BLaER1 (cell line): ENCODE measurements around the gene UBXN7.
"Not testable (repeated sequence)": the region's sequence is repeated elsewhere in the genome, so short reads cannot be mapped to it uniquely, and the experiment has no call there.

Experiments
- H3K27ac ChIP-seq: shearing (Covaris generic); formaldehyde crosslinking; 2 replicates; pipeline ENCODE4 v1.8.1; 2022
- H3K27me3 ChIP-seq: shearing (Covaris generic); formaldehyde crosslinking; 2 replicates; pipeline ENCODE4 v1.8.1; 2022
- H3K36me3 ChIP-seq: shearing (Covaris generic); formaldehyde crosslinking; 2 replicates; pipeline ENCODE4 v1.8.1; 2022
- H3K4me1 ChIP-seq: shearing (Covaris generic); formaldehyde crosslinking; 2 replicates; pipeline ENCODE4 v1.8.1; 2022
- H3K4me2 ChIP-seq: shearing (Covaris generic); formaldehyde crosslinking; 2 replicates; pipeline ENCODE4 v1.8.1; 2022
- H3K4me3 ChIP-seq: shearing (Covaris generic); formaldehyde crosslinking; 2 replicates; pipeline ENCODE4 v1.8.1; 2022
- H3K9ac ChIP-seq: shearing (Covaris generic); formaldehyde crosslinking; 2 replicates; pipeline ENCODE4 v1.8.1; 2022
- H3K9me3 ChIP-seq: shearing (Covaris generic); formaldehyde crosslinking; 2 replicates; pipeline ENCODE4 v1.8.1; 2022
- H4K20me1 ChIP-seq: shearing (Covaris generic); formaldehyde crosslinking; 2 replicates; pipeline ENCODE4 v1.8.1; 2022
- Cebpa-rat ChIP-seq: shearing (Covaris generic); IDR thresholded peaks from 2 replicates; pipeline ENCODE4 v1.8.1; 2022

Gene UBXN7

GRCh38 chr3:196397941-196398340, 34.3 kb downstream of the UBXN7 start:
- no peak for TF ChIP-seq Cebpa-rat
- H3K9me3 ChIP-seq = no peaks in the 10 kb centered on the region
- H3K27me3 ChIP-seq = no peaks in the 10 kb centered on the region
- no peak overlapping the region for H3K4me3 ChIP-seq
- no peak overlapping the region for H3K27ac ChIP-seq
- H3K4me2 ChIP-seq = no peak overlapping the region
- peaks cover 92% of the 10 kb centered on the region for H3K36me3 ChIP-seq
- no peaks in the 10 kb centered on the region for H3K4me1 ChIP-seq
- H3K9ac ChIP-seq = no peak overlapping the region
- peaks cover 57% of the 10 kb centered on the region; the same call in 1 of the 2 replicates for H4K20me1 ChIP-seq

- H3K4me3 ChIP-seq = no peak overlapping the region
- no peak overlapping the region for H3K9ac ChIP-seq
- H3K27me3 ChIP-seq = no peaks in the 10 kb centered on the region
- TF ChIP-seq Cebpa-rat = no peak
- H3K36me3 ChIP-seq = peaks cover 85% of the 10 kb centered on the region
- H4K20me1 ChIP-seq = 0 out of 2 replicates have a peak, but pooled peaks cover 10% of the 10 kb centered on the region
- no peak overlapping the region for H3K27ac ChIP-seq
- no peak overlapping the region for H3K4me2 ChIP-seq
- H3K4me1 ChIP-seq = no peaks in the 10 kb centered on the region
- peaks cover 45% of the 10 kb centered on the region for H3K9me3 ChIP-seq
These were observed 42.1 kb downstream of the UBXN7 start for GRCh38 chr3:196390116-196390515.

- no peak overlapping the region for H3K9ac ChIP-seq
- no peaks in the 10 kb centered on the region for H4K20me1 ChIP-seq
- H3K9me3 ChIP-seq = peaks cover 54% of the 10 kb centered on the region
- H3K4me1 ChIP-seq = no peaks in the 10 kb centered on the region
- no peak for TF ChIP-seq Cebpa-rat
- no peak overlapping the region for H3K27ac ChIP-seq
- no peak overlapping the region for H3K4me2 ChIP-seq
- H3K27me3 ChIP-seq = no peaks in the 10 kb centered on the region
- H3K4me3 ChIP-seq = no peak overlapping the region
- peaks cover 86% of the 10 kb centered on the region for H3K36me3 ChIP-seq
These were observed 43.3 kb downstream of the UBXN7 start for GRCh38 chr3:196388956-196389355.

- peaks cover 78% of the 10 kb centered on the region for H3K36me3 ChIP-seq
- not testable (repeated sequence) for H3K4me3 ChIP-seq, H3K4me2 ChIP-seq
These were observed 44.3 kb downstream of the UBXN7 start for GRCh38 chr3:196387941-196388340.

GRCh38 chr3:196386797-196387196, 45.4 kb downstream of the UBXN7 start:
- H3K9me3 ChIP-seq = peaks cover 60% of the 10 kb centered on the region
- not testable (repeated sequence) for H3K27me3 ChIP-seq, H3K9ac ChIP-seq, H3K4me3 ChIP-seq, H3K4me2 ChIP-seq, H3K27ac ChIP-seq, H4K20me1 ChIP-seq, H3K4me1 ChIP-seq
- peaks cover 69% of the 10 kb centered on the region for H3K36me3 ChIP-seq

More at GRCh38 chr3:196387941-196388340, 44.3 kb downstream of the UBXN7 start:
- not testable (repeated sequence) for H4K20me1 ChIP-seq, H3K9ac ChIP-seq, H3K27me3 ChIP-seq, H3K27ac ChIP-seq, H3K4me1 ChIP-seq
- peaks cover 57% of the 10 kb centered on the region for H3K9me3 ChIP-seq

GRCh38 chr3:196386034-196386433, 46.2 kb downstream of the UBXN7 start:
- H4K20me1 ChIP-seq, H3K4me3 ChIP-seq, H3K27me3 ChIP-seq, H3K9ac ChIP-seq, H3K27ac ChIP-seq, H3K4me1 ChIP-seq, H3K4me2 ChIP-seq: not testable (repeated sequence)
- H3K9me3 ChIP-seq = peaks cover 67% of the 10 kb centered on the region
- peaks cover 69% of the 10 kb centered on the region for H3K36me3 ChIP-seq

- H3K4me2 ChIP-seq, H4K20me1 ChIP-seq, H3K4me1 ChIP-seq, H3K27ac ChIP-seq, H3K9ac ChIP-seq, H3K27me3 ChIP-seq: not testable (repeated sequence)
- peaks cover 69% of the 10 kb centered on the region for H3K36me3 ChIP-seq
- H3K9me3 ChIP-seq = peaks cover 73% of the 10 kb centered on the region
- 0 out of 2 replicates have a peak overlapping the region, but pooled peaks have one; percentile 11 for H3K4me3 ChIP-seq
These were observed 46.8 kb downstream of the UBXN7 start for GRCh38 chr3:196385446-196385845.

GRCh38 chr3:196378146-196378841, 53.9 kb downstream of the UBXN7 start:
- Histone ChIP-seq H3K4me1 (peaks cover 4% of the 10 kb centered on the region; the same call in 1 of the 2 replicates), H3K27ac (no peak overlapping the region), H3K4me2 (no peak overlapping the region), H3K36me3 (peaks cover 69% of the 10 kb centered on the region), H3K4me3 (no peak overlapping the region), H3K9me3 (peaks cover 35% of the 10 kb centered on the region), H3K9ac (no peak overlapping the region), H3K27me3 (no peaks in the 10 kb centered on the region), H4K20me1 (peaks cover 17% of the 10 kb centered on the region; the same call in 1 of the 2 replicates)
- TF ChIP-seq Cebpa-rat = no peak

GRCh38 chr3:196377321-196377720, 54.9 kb downstream of the UBXN7 start:
- Histone ChIP-seq H3K4me1 (peaks cover 4% of the 10 kb centered on the region; the same call in 1 of the 2 replicates), H4K20me1 (peaks cover 27% of the 10 kb centered on the region; the same call in 1 of the 2 replicates), H3K4me3 (no peak overlapping the region), H3K27me3 (no peaks in the 10 kb centered on the region), H3K9ac (no peak overlapping the region), H3K27ac (no peak overlapping the region), H3K4me2 (no peak overlapping the region), H3K36me3 (peaks cover 73% of the 10 kb centered on the region), H3K9me3 (peaks cover 29% of the 10 kb centered on the region)
- no peak for TF ChIP-seq Cebpa-rat

GRCh38 chr3:196365736-196366135, 66.5 kb downstream of the UBXN7 start:
- TF ChIP-seq Cebpa-rat = no peak
- no peak overlapping the region for H3K4me3 ChIP-seq
- peaks cover 48% of the 10 kb centered on the region for H4K20me1 ChIP-seq
- no peaks in the 10 kb centered on the region for H3K9me3 ChIP-seq
- peaks cover 13% of the 10 kb centered on the region for H3K4me1 ChIP-seq
- H3K27me3 ChIP-seq = no peaks in the 10 kb centered on the region
- no peak overlapping the region for H3K9ac ChIP-seq
- peaks cover 89% of the 10 kb centered on the region for H3K36me3 ChIP-seq
- no peak overlapping the region for H3K27ac ChIP-seq
- no peak overlapping the region for H3K4me2 ChIP-seq

GRCh38 chr3:196360586-196360985, 71.6 kb downstream of the UBXN7 start:
- Histone ChIP-seq H3K27me3 (no peaks in the 10 kb centered on the region), H3K4me2 (no peak overlapping the region), H3K4me1 (peaks cover 26% of the 10 kb centered on the region), H3K9ac (no peak overlapping the region), H3K4me3 (no peak overlapping the region), H3K36me3 (peaks cover 86% of the 10 kb centered on the region), H4K20me1 (peaks cover 78% of the 10 kb centered on the region), H3K27ac (no peak overlapping the region), H3K9me3 (no peaks in the 10 kb centered on the region)
- TF ChIP-seq Cebpa-rat = no peak

- Histone ChIP-seq H3K4me1 (peaks cover 26% of the 10 kb centered on the region), H3K4me2 (peak overlapping the region; percentile 70), H4K20me1 (peaks cover 67% of the 10 kb centered on the region), H3K36me3 (peaks cover 94% of the 10 kb centered on the region)
- not testable (repeated sequence) for H3K4me3 ChIP-seq, H3K9ac ChIP-seq, H3K27me3 ChIP-seq, H3K9me3 ChIP-seq, H3K27ac ChIP-seq
These were observed 73.7 kb downstream of the UBXN7 start for GRCh38 chr3:196358540-196358939.
